Stimulated activated CD4-positive, alpha-beta T cell treated with anti-CD3 and anti-CD28 coated beads, Interleukin-1b, Interleukin-23, amount 100 ng/mL, for 1 hour (primary cell): ENCODE data around the gene MUC2.

Experiments used
- DNase-seq, 2 donors: peaks; one replicate each; pipeline ENCODE4 v3.0.0-alpha.2; 2020; ENCODE audit warnings: low read depth in 2 of 2

The MUC2 gene

DNA sequence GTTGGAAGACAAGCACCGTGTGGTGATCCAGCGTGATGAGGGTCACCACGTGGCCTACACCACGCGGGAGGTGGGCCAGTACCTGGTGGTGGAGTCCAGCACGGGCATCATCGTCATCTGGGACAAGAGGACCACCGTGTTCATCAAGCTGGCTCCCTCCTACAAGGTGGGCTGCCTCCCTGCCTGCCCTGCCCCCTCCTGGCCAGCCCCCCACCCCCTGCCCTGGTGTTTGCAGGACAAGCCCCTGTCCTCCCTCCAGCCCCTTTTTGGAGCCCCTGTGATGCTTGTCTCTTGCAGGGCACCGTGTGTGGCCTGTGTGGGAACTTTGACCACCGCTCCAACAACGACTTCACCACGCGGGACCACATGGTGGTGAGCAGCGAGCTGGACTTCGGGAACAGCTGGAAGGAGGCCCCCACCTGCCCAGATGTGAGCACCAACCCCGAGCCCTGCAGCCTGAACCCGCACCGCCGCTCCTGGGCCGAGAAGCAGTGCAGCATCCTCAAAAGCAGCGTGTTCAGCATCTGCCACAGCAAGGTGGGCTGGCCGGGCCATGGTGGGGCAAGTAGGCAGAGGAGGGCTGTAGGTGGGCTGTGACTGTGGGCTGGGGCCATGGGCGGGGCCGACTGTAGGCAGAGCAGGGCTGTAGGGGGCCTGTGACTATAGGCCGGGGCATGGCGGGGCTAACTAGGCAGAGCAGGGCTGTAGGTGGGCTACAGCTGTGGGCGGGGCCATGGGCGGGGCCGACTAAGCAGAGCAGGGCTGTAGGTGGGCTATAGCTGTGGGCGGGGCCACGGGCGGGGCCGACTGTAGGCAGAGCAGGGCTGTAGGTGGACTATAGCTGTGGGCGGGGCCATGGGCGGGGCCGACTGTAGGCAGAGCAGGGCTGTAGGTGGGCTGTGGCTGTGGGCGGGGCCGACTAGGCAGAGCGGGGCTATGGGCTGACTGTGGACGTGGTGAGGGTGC, 13.6 kb downstream of the MUC2 start:
- DNase-seq: no peak

DNA sequence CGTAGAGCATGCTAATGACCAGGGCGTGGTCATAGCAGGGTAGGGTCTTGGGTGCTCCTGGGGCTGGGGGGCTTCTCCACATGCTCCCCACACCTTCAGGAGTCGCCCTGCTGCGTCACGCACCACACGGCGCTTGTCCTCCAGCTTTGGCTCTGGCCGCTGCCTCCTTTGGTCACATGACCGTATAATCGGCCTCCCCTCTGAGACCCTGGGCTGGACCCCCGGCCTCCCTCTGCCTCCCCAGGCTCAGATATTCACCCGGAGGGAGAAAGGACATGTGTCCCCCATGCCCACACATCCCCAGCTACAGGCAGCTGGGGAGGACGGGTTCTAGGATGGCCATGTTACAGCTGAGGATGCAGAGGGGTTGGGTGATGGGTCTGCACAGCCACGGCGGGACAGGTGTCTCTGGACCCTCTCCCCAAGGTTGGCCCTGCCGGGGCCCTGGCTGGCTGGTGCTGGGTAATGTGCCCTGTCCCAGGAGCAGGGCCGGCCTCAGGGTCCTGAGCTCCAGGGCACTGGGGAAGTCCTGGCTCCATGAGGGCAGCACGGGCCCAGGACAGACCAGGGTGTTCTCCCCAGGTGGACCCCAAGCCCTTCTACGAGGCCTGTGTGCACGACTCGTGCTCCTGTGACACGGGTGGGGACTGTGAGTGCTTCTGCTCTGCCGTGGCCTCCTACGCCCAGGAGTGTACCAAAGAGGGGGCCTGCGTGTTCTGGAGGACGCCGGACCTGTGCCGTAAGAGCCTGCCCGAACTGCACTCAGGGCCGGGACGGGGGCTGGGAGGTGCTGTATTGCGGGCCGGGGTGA, 14.5 kb downstream of the MUC2 start:
- DNase-seq: no peak

DNA sequence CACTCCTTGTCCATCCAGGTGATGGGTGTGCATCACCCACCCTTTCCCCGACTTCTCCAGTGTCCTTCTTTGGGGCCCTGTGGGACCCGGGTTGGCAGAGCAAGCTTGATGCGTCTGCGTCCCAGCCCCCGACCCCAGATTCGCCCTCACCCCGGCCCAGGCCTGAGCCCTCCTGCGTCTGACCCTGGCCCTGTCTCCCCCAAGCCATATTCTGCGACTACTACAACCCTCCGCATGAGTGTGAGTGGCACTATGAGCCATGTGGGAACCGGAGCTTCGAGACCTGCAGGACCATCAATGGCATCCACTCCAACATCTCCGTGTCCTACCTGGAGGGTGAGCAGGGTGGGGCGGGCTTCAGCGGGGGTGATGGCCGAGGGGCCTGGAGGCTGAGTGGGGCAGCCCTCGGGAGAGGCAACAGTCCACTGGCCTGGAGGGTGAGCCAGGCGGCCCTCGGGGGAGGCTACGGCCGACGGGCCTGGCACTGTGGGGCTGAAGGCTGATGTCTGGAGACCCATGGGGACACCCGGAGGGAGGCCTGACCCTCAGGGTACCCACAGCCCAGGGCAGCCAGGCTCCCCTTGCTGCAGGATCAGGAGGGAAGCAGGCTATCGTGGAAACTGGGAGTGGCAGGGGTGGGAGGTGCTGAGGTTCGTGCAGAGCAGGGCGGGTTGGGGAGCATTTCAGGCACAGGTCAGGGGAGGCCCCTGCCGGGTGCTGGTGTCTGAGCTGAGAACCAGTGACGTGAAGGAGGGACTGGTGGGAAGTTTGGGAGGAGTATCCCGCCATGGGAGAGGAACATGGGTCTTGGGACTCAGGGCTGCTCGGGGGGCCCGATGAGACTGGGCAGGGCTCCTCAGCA, 15.3 kb downstream of the MUC2 start:
- DNase-seq: no peak

DNA sequence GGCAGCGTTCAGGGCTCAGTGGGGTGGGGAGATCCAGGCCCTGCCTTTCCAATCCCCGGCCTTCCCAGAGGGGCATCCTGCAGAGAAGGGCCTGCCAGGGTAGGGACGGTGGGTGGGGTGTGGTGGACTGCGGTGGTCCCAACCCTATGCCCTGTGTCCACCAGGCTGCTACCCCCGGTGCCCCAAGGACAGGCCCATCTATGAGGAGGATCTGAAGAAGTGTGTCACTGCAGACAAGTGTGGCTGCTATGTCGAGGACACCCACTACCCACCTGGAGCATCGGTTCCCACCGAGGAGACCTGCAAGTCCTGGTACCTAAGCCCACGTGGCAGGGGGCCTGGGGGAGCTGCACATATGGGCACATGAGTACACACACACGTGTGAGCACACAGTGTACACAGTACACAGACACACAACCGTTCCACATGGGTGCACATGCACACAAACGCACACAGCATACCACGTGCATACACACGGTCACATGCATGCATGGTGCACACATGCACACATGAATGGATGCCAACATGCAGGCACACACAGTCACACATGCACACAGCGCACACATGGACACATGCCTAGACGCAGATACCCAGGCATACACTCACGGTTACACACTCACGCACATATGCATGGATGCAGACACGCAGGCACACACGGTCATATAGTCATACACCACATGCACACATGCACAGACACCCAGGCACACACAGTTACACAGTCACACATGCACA, 16.1 kb downstream of the MUC2 start:
- DNase-seq: no peak

DNA sequence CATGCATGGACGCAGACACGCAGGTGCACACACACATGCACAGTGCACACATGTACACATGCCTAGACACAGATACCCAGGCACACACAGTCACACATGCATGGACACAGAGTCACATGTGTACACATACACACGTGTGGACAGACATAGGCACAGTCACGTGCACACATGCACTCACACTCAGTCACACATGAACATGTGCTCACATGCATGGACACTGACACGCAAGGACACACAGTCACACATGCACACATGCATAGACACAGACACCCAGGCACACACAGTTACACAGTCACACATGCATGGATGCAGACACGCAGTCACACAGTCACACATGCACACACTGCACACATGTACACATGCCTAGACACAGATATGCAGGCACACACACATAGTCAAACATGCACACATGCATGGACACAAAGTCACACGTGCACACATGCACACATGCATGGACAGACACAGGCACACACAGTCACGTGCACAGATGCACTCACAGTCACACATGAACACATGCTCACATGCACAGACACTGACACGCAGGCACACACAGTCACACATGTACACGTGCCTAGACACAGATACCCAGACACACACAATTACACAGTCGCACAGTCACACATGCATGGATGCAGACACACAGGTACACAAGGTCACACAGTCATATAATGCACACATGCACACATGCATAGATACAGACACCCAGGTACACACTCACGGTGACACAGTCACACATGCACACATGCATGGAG, 16.8 kb downstream of the MUC2 start:
- no peak for DNase-seq

DNA sequence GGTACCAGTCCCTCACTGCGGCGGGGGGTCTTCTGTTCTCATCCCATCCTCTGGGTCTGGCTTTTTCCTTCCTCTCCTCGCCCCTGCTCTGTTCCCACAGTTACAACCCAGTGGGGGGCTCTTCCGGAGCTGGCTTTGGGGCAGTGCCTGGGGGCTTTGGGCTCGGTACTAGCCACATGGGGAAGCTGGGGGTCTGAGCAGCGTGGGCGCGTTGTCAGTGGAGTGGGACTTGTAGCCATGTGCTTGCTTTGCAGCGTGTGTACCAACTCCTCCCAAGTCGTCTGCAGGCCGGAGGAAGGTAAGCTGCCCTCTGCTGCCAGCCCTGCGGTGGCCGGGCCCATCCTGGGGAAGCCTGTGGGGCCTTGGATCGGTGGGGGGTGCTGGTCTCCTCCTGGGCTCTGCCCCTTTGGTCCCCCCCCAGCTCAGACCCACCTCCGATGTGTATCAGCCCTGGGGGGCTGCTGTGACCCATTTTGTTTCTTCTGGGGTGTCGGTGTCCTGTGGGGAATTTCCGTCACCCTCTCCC, 17.5 kb downstream of the MUC2 start:
- DNase-seq: no peak

DNA sequence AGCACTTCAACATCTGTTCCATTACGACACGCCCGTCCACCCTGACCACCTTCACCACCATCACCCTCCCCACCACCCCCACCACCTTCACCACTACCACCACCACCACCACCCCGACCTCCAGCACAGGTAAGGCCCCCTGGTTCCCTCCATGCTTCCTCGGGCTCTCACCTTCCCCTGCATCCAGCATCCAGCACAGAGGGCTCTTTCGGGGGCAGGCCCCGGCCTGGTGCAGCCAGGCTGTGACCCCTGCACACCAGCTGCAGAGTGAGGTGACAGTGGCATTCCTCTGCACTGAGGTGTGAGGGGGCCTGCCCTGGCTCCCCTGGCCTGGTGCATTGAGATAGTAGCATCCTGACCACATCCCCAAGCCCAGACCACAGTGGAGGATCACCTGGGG, 18.2 kb downstream of the MUC2 start:
- DNase-seq: no peak

DNA sequence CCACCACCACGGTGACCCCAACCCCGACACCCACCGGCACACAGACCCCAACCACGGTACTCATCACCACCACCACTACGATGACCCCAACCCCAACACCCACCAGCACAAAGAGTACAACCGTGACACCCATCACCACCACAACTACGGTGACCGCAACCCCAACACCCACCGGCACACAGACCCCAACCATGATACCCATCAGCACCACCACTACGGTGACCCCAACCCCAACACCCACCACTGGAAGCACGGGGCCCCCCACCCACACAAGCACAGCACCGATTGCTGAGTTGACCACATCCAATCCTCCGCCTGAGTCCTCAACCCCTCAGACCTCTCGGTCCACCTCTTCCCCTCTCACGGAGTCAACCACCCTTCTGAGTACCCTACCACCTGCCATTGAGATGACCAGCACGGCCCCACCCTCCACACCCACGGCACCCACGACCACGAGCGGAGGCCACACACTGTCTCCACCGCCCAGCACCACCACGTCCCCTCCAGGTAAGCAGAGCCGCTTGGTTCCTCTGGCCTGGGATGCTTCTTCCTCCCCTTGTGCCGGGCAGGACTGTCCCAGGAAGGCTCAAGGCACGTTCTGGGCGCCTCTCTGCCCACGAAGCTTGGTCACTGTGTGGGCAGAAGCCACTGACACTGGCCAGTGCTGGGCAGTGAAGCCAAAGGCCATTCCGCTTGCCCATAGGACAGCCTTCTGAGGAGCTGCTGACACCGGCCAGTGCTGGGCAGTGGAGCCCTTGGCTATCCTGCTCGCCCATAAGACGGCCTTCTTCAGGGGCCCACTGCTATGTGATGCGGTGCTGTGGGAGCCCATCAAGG, 25.1 kb downstream of the MUC2 start:
- DNase-seq: no peak

DNA sequence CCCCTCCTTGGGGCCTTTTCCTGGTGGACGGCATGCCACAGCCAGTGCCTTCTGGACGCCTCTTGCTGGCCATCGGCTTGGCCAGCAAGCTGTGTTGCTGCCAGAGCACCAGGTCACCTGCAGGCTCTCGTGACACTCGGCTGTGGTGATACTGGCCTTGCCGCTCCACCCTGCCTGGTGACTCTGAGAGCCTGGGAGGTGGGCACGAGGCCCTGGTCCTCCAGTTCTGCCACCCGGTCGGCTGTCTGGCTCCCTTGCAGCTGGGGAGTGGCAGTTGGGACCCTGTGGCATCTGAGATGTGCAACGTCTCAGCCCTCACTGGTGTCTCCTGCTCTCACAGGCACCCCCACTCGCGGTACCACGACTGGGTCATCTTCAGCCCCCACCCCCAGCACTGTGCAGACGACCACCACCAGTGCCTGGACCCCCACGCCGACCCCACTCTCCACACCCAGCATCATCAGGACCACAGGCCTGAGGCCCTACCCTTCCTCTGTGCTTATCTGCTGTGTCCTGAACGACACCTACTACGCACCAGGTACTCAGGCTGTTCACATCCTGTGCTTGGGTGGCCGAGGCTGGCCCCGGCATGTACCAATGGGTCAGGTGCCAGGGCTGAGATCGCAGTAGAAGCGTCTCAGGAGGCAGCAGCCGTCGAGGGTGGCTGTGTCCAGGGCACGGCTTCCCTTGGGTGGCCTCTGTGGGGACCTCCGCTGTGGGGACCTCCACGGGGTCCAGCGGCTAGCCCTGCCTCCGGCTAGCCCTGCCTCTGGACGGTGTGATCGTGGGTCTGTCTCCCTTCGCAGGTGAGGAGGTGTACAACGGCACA, 26.0 kb downstream of the MUC2 start:
- no peak for DNase-seq

DNA sequence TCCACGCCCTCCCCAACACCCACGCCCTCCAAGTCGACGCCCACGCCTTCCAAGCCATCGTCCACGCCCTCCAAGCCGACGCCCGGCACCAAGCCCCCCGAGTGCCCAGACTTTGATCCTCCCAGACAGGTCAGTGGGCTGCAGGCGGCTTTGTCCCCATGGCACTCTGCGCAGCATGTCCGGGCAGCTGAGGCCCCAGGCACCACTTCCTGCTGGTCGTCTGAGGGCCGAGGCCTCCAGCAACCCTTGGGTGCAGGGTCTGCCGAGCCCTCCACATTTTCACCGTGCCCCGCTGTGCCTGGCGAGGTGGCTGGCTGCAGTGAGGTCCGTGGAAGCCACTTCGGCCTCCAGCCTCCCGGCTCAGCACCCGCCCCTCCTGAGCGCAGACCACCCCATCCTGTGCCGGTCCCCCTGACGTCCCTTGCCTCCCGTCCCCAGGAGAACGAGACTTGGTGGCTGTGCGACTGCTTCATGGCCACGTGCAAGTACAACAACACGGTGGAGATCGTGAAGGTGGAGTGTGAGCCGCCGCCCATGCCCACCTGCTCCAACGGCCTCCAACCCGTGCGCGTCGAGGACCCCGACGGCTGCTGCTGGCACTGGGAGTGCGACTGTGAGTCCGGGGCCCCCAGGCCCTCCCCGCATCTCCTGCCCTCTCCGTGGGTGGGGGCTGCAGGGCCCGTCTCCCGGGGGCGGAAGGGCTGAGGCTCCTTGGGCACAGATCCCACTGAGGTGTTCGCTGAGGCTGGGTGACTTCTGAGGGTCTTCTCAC, 26.8 kb downstream of the MUC2 start:
- no peak for DNase-seq

DNA sequence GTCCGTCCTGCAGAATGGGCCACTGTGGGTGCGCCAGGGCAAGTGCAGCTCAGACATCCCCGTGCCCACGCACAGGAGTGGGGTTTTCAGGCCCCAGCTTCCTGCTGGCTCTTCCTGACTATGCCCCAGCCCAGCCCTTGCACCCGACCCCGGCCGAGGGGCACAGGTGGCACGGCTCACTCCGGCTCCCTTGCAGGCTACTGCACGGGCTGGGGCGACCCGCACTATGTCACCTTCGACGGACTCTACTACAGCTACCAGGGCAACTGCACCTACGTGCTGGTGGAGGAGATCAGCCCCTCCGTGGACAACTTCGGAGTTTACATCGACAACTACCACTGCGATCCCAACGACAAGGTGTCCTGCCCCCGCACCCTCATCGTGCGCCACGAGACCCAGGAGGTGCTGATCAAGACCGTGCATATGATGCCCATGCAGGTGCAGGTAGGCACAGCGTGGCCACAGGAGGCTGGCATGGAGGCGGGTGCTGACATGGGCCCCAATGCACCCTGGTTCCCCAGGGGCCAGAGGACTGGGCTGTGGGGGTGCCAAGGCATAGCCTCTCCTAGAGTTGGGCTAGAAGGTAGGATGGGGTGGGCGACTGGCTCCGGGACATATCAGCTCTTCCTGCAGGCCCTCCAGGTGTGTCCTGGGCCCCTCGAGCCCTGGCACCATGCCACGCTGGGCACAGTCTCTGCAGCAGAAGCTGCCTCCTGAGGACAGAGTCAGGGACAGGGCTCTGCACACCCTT, 27.7 kb downstream of the MUC2 start:
- no peak for DNase-seq

DNA sequence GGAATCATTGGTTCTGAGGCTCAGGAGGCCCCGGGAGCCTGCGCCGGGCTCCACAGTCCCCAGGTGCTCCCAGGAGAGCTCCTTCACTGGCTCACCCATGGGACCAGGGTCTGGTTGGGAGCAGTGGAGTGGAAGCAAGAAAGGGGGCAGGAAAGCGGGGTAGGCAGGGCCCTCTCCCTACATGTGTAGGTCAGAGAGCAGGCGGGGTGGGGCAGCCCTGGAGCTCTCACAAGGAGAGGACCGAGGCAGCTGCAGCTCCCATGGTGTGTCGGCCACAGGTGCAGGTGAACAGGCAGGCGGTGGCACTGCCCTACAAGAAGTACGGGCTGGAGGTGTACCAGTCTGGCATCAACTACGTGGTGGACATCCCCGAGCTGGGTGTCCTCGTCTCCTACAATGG, 28.3 kb downstream of the MUC2 start:
- DNase-seq: no peak

DNA sequence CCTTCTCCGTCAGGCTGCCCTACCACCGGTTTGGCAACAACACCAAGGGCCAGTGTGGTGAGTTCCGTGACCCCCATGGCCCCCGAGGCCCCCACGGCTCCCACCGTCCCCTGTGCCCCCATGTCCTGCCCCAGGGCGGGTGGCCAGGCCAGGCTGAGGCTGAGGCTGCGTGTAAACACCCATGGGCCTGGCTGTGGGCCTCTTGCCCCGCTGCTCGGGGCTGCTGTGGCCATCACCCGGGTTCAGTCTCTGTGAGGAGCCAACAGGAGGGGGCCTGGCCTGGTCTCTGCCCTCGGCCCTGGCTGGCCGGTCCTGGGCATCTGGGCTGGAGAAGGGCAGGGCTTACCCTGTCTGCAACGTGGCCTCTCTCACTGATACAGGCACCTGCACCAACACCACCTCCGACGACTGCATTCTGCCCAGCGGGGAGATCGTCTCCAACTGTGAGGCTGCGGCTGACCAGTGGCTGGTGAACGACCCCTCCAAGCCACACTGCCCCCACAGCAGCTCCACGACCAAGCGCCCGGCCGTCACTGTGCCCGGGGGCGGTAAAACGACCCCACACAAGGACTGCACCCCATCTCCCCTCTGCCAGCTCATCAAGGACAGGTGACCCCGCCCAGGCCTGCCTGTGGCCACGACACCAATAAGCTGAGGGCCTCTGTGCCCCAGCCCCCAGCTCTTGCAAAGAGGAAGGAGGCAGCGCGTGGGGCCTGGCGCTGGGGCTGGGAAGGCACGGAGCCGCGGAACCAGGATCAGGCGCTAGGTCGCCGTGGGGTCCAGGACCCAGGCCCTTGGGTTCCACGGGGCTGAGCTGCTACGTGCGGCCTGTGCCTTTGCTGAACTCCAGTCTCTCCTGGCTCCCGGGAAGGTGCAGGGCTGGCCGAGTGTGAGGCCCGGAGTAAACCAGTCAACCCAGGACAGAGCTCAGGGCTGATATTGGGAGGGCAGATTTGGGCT, 29.0 kb downstream of the MUC2 start:
- DNase-seq: no peak

DNA sequence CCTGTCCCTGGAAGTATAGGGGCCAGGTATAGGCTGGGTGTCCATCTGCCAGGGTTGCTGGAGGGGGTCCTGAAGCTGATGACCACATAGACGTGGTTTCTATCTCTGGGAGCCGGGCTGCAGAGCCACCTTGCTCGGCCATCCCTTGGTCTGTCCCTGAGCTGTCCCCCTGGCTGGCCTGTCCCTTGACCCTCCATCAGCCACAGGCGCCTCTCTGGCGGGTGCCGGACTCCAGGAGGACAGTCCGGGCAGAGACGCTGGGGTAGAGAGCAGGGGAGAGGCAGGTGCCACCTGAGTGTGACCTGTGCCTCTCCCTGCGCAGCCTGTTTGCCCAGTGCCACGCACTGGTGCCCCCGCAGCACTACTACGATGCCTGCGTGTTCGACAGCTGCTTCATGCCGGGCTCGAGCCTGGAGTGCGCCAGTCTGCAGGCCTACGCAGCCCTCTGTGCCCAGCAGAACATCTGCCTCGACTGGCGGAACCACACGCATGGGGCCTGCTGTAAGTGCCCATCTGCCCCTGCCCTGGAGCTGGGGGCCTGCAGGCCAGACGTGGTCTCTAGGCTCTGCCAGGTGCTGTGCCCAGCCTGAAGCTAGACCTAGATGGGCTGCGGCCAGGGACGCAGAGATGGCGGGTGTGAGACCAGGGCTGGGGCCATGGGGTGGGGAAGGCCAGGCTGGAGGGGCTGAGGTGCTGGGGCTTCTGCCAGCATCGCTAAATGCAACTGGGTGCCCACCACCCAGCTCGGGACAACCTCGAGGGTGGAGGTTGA, 29.9 kb downstream of the MUC2 start:
- DNase-seq: no peak

DNA sequence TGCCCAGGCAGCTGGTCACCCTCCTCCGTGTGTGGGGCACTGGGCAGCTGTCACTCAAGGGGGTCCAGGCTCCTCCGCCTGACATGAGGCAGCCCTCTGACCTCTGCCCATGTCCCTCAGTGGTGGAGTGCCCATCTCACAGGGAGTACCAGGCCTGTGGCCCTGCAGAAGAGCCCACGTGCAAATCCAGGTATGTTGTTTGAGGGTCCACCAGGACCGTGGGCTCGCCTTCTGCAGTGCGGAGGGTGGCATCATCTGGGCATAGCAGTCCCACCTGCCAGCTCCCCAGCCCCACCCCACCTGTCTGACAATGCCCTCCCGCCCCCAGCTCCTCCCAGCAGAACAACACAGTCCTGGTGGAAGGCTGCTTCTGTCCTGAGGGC, 30.5 kb downstream of the MUC2 start:
- DNase-seq: no peak
